GM18505 (cell line): ENCODE data around the gene CD52.
"Not testable (repeated sequence)": the region's sequence is repeated elsewhere in the genome, so short reads cannot be mapped to it uniquely, and the experiment has no call there.

Source experiments
- ATAC-seq: cut with Tn5 transposase; IDR thresholded peaks from one replicate; pipeline ENCODE4 v1.9.1; 2021; ENCODE audit not compliant: unreplicated experiment
- POLR2A ChIP-seq: IDR thresholded peaks from 4 replicates; pipeline ENCODE4 v1.6.1; 2011; ENCODE audit warnings: borderline replicate concordance; ENCODE audit not compliant: insufficient read depth, insufficient read length; ENCODE audit errors: extremely low read depth

Gene CD52

DNA sequence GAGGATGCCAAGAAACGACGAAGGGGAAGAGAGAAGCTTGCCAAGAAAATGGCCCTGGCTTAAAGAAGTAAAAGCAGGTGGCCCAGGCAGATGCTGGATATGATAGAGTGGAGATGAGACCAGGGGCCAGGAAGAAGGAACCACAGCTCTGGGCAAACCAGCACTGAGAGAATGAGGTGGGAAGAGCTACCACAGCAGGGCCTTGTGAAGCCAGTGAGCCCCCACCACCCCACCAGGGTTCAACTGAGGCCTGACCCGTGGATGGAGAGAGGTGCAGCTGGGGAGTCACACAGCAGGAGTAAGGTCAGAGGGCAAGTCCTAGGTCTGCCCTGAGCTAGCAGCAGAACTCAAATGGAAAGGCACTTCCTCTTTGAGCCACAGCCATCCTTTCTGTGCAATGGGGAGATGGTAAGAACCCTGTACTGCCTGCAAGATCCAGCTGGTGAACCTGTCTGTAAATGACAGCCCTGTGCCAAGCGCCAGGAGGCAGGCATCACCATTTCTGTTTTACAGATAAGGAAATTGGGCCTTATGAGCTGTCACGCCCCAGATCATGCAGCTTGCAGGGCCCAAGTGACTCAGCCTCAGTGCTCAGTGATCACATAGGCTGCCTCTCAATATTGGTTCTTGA lies 29.3 kb upstream of the CD52 start:
- no peak for ATAC-seq
- no peak for TF ChIP-seq POLR2A

DNA sequence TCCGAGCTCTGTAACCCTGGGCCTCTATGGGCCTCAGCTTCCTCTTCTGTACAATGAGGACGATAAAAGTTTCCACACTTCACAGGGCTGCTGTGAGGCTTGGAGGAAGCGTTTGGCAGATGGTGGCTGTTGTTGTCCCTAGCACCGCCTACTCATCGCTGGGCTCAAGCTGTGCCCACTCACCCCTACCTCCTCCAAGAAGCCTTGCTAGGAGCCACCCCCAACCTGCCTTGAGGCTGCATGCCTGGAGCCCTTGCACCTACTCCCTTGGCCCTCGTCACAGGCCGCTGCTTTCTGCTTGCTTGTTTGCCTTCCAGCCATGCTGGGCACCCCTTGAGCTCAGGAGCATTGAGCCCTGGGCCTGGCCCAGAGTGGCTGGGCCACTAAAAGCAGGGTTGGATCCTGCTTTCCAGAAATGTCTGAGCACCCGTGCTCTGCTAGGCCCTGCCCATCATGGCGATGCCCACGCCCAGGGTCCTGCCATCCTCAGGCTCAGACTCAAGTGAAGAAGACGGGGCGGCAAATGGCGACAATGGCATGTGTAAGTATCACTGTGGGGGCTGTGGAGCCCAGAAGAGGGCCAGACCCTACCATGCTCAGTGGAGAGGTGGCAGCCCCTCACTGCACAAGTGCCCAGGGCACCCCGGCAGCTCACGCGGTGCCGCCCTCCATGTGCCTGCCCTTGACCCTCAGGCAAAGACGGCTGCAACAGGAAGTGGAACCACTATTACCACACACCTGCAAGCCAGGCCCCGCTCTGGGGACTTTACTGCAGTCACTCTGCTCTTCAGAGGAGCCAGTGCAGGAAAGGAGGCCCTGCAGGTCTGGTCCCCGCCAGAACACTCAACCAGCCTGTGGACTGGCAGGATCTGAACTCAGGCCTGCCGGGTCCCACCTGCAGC lies 28.3 kb upstream of the CD52 start:
- peak; percentile 67 for TF ChIP-seq POLR2A
- ATAC-seq, result no peak

- TF ChIP-seq POLR2A, result no peak
- ATAC-seq, result no peak
Measured at GRCh38 chr1:26290122-26290881, 27.5 kb upstream of the CD52 start.

DNA sequence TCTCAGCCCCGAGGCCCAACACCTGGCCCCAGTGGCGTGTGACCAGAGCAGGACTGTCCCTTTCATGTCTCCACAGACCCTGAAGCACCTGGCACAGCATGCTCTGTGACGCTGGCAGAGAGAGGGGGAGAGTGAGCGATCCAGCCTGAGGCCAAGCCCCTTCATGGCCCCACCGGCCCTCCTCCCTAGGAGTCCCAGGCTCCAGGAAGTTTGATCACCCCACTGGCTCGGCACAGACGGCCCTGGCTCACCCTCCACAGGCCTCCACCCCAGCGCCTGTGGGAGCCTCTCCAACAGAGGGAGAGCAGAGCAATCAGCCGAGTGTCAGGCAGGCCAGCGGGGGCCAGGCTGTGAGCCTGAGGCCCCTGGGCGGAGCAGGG lies 26.9 kb upstream of the CD52 start:
- no peak for ATAC-seq
- TF ChIP-seq POLR2A, result no peak

GRCh38 chr1:26291433-26291832 lies 26.3 kb upstream of the CD52 start:
- no peak for ATAC-seq
- no peak for TF ChIP-seq POLR2A

- no peak for TF ChIP-seq POLR2A
- ATAC-seq, result no peak
Measured at GRCh38 chr1:26291939-26292338, 25.8 kb upstream of the CD52 start.

GRCh38 chr1:26292735-26293134 lies 25.0 kb upstream of the CD52 start:
- ATAC-seq, result not testable (repeated sequence)

DNA sequence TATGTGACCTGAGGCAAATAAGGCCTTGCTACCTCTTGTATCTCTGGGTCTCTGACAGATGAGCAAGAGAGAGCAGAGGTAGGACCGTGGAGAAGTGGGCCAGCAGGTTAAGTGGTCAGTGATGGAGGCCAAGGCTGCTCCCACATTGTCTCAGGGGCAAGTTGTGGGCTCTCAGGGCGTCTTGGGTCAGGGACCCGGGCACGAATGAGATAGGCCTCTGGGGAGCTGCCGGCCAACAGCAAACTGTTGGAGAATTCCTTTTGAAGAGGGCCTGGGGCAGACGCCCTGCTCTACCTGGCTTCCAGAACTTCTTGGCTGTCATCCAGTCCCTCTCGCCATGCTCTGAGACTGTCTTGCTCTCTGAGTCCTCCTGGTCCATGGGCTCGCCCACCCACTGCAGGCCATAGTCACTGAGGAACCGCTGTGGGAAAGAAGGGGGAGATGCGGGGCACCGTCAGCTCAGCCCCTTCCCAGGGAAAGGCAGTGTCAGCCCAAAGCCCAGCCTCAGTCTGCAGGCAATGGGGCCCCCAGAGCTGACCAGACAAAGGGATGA lies 23.8 kb upstream of the CD52 start:
- TF ChIP-seq POLR2A, result no peak
- no peak for ATAC-seq

GRCh38 chr1:26295194-26296138 lies 22.3 kb upstream of the CD52 start:
- no peak for TF ChIP-seq POLR2A
- ATAC-seq, result no peak

GRCh38 chr1:26296340-26297056 lies 21.3 kb upstream of the CD52 start:
- no peak for ATAC-seq
- TF ChIP-seq POLR2A, result no peak

DNA sequence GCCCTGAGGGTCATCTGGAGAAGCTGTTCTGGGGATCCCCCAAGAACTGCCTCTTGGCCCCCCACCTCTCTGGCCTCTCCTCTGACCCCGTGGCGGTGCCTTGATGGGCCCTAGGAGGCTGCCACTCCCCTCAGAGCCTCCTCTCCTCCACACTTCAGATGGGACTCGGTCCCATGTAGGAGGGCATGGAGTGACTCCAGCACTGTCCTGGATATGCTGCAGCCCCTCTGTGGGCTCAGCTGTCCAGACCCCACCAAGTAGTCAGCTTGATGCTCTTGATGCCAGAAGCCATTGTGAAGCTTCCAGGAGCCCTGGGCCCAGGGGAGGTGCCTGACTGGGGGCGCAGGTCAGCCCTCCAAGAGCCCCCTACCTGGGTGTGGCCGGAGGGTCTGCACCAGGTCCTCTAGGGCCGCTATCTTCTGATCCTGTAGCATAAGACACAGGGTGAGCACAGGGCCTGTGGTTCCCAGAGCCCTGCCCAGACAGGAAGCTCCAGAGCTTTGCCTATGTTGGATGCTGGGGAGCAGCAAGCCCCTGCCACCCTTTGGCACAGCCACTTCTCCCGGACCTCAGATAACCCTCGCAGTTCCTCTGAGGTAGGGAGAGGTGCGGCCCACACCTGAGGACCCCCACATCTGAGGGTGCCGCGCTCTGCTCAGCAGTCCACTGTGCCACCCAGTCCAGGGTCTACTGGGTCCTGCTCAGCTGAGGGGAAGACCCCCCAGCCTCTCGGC lies 20.5 kb upstream of the CD52 start:
- no peak for TF ChIP-seq POLR2A
- no peak for ATAC-seq
